Measurements from ENCODE around the gene MED25. TPM values are rescaled to one million over a fixed set of nuclear protein-coding genes. Genes with fewer than 3 reads are reported as not detected.

Gene MED25
- 10 to 100 TPM; 21.8 to 38.8 (median 22.4) TPM for polyA plus RNA-seq

GRCh38 chr19:49817964-49818648, at the start of gene MED25:
MED25 (plus strand) TSS chr19:49818289; CDS start chr19:49818342, 53 bp downstream.
- WGBS, 3 donors = 0 to 1% (median 1%) methylated on average over 56 to 57 of the region's 57 CpGs

GRCh38 chr19:49770529-49770928, 47.6 kb upstream of the MED25 start:
- H3K27ac ChIP-seq (ENCODE audit: low read depth, low read length) = no peak overlapping the region
- 85 to 89% (median 86%) methylated on average over 8 of the region's 8 CpGs for WGBS, 3 donors

More at GRCh38 chr19:49817964-49818648, at the start of gene MED25:
- peak within 1 kb of the TSS; percentile 79 for H3K27ac ChIP-seq (ENCODE audit: low read depth, low read length)

DNA sequence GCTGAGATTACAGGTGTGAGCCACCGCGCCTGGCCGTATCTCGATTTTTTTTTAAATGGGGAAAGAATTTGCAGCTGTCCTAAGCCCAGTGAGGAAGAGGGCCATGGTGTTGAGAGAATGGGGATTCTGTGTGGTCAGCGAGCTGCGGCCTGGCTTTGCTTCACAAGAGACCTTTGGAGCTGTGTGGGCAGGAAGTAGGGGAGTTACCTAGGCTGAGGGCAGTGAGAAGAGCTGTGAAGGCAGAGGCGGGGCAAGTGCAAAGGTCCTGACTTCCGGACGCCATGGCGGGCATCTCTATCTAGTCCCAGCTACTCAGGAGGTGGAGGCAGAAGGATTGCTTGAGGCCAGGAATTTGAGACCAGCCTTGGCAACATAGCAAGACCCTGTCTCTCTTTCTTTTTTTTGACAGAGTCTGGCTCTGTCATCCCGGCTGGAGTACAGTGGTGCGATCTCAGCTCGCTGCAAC, 46.4 kb upstream of the MED25 start:
- H3K27ac ChIP-seq (ENCODE audit: low read depth, low read length) = no peak overlapping the region
- 85 to 93% (median 90%) methylated on average over 12 to 13 of the region's 13 CpGs for WGBS, 3 donors

- 73 to 86% (median 79%) methylated on average over 10 of the region's 10 CpGs for WGBS, 3 donors
- no peak overlapping the region for H3K27ac ChIP-seq (ENCODE audit: low read depth, low read length)
Measured at GRCh38 chr19:49772850-49773432, 45.1 kb upstream of the MED25 start.

GRCh38 chr19:49773663-49774350, 44.3 kb upstream of the MED25 start:
- H3K27ac ChIP-seq (ENCODE audit: low read depth, low read length) = no peak overlapping the region
- 62 to 81% (median 77%) methylated on average over 8 of the region's 8 CpGs for WGBS, 3 donors

DNA sequence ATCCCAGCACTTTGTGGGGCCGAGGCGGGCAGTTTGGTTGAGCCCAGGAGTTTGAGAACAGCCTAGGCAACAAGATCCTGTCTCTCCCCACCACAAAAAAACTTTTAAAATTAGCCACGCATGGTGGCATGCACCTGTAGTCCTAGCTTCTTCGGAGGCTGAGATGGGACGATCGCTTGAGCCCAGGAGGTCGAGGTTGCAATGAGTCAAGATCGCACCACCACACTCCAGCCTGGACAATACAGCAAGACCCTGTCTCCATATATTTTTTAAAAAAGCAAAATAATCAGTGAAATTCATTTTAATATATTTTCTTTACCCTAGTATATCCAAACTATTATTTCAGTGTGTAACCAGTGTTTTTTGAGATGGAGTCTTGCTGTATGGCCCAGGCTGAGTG, 43.1 kb upstream of the MED25 start:
- 94 to 97% (median 94%) methylated on average over 8 of the region's 8 CpGs for WGBS, 3 donors

GRCh38 chr19:49775742-49776370, 42.2 kb upstream of the MED25 start:
- WGBS, 3 donors = 81 to 97% (median 85%) methylated on average over 20 of the region's 20 CpGs

More for the DNA sequence above, 43.1 kb upstream of the MED25 start:
- H3K27ac ChIP-seq (ENCODE audit: low read depth, low read length) = no peak overlapping the region

DNA sequence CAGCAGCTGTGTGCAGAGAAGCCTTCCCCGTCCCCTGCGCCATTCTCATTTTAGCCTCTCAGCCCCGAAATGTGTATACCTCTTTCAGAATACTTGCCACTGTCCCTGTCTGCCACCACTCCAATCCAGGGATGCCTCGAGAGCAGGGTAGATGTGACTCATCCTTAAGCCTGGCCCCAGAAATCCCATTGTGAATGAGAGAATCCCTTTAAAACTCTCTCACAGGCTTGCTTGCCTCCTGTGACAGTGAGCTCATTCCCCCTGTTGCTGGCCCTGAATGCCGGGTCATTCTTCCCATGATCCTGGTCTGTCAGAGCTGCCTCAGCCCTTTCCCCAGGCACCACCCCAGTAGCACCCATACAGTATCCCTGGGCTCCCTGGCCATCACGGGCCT, 41.7 kb upstream of the MED25 start:
- WGBS, 3 donors = 87 to 95% (median 91%) methylated on average over 6 of the region's 6 CpGs
- no peak overlapping the region for H3K27ac ChIP-seq (ENCODE audit: low read depth, low read length)

More at GRCh38 chr19:49775742-49776370, 42.2 kb upstream of the MED25 start:
- no peak overlapping the region for H3K27ac ChIP-seq (ENCODE audit: low read depth, low read length)

GRCh38 chr19:49779731-49780555, 38.1 kb upstream of the MED25 start:
- WGBS, 3 donors = 71 to 83% (median 73%) methylated on average over 11 of the region's 11 CpGs
- H3K27ac ChIP-seq (ENCODE audit: low read depth, low read length) = no peak overlapping the region

DNA sequence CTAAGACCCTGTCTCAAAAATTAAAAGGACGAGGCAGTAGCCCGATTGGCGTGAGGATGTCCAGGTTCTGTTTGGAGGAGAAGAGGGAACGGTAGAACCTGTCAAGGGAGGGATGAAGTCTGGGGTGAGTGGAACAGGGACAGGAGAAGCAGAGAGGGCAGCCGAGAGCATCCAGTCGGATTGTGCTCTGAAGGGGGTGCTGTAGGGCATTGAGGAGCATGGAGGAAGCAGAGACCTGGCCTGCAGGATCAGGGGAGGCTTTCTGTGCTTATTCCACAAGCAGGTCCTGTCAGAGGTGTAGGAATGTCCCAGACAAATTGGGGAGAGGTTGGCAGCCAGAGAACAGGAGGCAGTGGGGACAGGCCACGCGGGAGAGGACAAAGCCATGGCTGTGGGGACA, 37.2 kb upstream of the MED25 start:
- WGBS, 3 donors = 86 to 92% (median 87%) methylated on average over 8 of the region's 8 CpGs
- H3K27ac ChIP-seq (ENCODE audit: low read depth, low read length) = no peak overlapping the region

DNA sequence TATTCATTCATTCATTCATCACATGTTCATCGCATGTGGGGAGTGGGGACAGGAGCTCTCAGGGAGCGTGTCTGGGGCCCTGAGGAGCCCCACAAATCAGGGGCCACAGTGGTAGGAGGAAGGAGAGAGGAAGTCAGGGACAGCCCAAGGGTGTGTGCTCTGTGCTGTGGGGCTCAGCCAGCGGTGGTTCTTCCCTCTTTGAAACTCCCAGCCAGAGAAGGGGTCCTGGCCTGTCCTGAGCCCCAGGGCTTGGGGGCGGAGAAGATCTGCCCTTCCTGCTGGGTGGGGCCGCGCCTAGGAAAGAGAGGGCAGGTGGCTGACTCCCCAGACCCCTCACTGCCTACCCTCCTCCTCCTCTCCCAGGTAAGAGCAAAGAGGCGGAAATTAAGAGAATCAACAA, 36.7 kb upstream of the MED25 start:
- WGBS, 3 donors = 85 to 95% (median 88%) methylated on average over 7 of the region's 7 CpGs

DNA sequence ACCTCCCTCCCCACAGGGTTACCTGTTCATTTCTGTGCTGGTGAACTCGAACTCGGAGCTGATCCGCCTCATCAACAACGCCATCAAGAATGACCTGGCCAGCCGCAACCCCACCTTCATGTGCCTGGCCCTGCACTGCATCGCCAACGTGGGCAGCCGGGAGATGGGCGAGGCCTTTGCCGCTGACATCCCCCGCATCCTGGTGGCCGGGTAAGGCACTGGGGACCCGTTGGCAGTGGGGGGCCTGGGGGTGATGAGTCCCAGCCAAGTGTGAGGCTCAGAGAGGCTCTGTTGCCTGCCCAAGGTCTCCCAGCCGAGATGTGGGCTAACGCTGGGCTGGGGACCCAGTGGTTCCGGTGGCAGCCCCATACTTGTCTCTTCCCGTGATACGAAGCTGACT, 35.6 kb upstream of the MED25 start:
- 95 to 98% (median 97%) methylated on average over 18 of the region's 18 CpGs for WGBS, 3 donors
- no peak overlapping the region for H3K27ac ChIP-seq (ENCODE audit: low read depth, low read length)

More for the DNA sequence above, 36.7 kb upstream of the MED25 start:
- no peak overlapping the region for H3K27ac ChIP-seq (ENCODE audit: low read depth, low read length)

DNA sequence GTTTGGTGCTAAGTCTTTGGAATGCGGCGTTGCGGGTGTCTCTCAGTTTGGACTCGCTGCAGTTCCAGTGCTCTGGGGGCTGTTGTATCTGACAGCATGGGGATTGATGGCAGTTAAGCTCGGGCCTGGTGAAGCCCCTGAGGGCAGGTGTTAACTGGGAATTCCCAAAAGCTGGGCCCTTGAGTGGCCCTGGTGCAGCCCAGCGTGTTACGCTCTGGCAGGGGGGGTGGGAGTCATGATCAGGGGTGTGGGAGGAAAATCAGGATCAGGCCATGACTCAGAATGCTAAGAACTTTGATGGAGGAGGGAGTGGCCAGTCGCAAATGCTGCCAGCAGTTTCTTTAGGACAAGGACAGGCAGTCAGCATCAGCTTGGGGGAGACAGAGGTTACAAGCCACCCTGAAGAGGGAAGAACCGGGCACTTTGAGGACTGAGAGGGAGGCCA, 31.7 kb upstream of the MED25 start:
- WGBS, 3 donors = 68 to 79% (median 73%) methylated on average over 9 of the region's 9 CpGs

GRCh38 chr19:49787746-49788145, 30.3 kb upstream of the MED25 start:
- WGBS, 3 donors = 88 to 92% (median 92%) methylated on average over 5 of the region's 5 CpGs
- no peak overlapping the region for H3K27ac ChIP-seq (ENCODE audit: low read depth, low read length)

More for the DNA sequence above, 31.7 kb upstream of the MED25 start:
- no peak overlapping the region for H3K27ac ChIP-seq (ENCODE audit: low read depth, low read length)

GRCh38 chr19:49788857-49789256, 29.2 kb upstream of the MED25 start:
- no peak overlapping the region for H3K27ac ChIP-seq (ENCODE audit: low read depth, low read length)
- 87 to 91% (median 89%) methylated on average over 10 of the region's 10 CpGs for WGBS, 3 donors

DNA sequence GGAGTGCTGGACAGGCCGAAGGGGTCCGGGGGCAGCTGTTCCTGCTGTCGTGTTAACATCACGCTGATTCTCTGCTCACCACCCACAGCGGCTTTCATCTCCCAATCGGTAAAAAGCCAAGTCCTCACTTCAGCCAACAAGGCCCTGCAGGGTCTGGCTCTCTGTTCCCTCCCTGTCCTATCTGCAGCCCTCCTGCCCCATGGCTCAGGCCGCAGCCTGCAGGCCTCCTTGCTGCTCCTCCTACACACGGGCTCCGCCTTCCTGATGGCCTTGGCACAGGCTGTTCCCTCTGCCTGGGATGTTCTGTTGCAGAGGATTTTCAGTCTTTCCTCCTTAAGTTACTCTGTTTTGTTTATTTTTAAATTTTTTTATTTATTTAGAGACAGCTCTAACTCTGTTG, 27.2 kb upstream of the MED25 start:
- H3K27ac ChIP-seq (ENCODE audit: low read depth, low read length) = no peak overlapping the region
- WGBS, 3 donors = 52 to 75% (median 55%) methylated on average over 9 of the region's 9 CpGs

- 92 to 97% (median 94%) methylated on average over 20 to 26 of the region's 26 CpGs for WGBS, 3 donors
- no peak overlapping the region for H3K27ac ChIP-seq (ENCODE audit: low read depth, low read length)
Measured at GRCh38 chr19:49791776-49792445, 26.2 kb upstream of the MED25 start.
